OCI-LY1 (cell line): Measurements from ENCODE around the gene DOCK3.

ENCODE experiments used
- EZH2 ChIP-seq: fragments of 200-600 bp; sonication (generic), shearing (Covaris generic); IDR thresholded peaks from 2 replicates; pipeline ENCODE4 v1.8.0; 2017; ENCODE audit warnings: borderline replicate concordance, mixed run types, mild to moderate bottlenecking, antibody characterized with exemption, low read length, moderate library complexity, mixed read lengths
- TF ChIP-seq, protein P1 (sequence below): fragments of 200-600 bp; sonication (generic), shearing (Covaris generic); IDR thresholded peaks from 2 replicates; pipeline ENCODE4 v1.5.1; 2017; ENCODE audit warnings: mild to moderate bottlenecking, antibody characterized with exemption, low read length, moderate library complexity, mixed read lengths

DNA sequence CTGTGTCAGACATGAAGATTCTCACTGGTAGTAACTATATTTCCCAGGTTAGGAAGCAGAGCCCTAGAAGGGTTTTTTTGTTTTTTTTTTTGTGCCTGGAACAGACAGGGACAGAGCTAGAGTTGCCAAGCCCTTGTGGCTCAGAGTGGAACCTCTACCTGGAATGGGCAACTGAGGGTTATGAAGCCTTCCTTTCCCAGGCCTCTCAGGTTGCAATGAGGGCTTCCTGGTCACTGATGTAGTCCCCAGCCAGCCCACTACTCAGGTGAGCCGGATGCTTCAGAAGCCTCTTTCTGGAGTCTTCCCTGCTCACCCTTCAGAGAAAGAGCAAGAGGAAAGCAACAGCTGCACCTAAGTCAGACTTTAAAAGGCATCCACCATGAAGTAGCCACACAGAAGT lies 661.5 kb downstream of the DOCK3 start:
- no peak for TF ChIP-seq EZH2
- TF ChIP-seq, protein P1, sequence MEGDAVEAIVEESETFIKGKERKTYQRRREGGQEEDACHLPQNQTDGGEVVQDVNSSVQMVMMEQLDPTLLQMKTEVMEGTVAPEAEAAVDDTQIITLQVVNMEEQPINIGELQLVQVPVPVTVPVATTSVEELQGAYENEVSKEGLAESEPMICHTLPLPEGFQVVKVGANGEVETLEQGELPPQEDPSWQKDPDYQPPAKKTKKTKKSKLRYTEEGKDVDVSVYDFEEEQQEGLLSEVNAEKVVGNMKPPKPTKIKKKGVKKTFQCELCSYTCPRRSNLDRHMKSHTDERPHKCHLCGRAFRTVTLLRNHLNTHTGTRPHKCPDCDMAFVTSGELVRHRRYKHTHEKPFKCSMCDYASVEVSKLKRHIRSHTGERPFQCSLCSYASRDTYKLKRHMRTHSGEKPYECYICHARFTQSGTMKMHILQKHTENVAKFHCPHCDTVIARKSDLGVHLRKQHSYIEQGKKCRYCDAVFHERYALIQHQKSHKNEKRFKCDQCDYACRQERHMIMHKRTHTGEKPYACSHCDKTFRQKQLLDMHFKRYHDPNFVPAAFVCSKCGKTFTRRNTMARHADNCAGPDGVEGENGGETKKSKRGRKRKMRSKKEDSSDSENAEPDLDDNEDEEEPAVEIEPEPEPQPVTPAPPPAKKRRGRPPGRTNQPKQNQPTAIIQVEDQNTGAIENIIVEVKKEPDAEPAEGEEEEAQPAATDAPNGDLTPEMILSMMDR: no peak
